Caki2 (cell line): Measurements from ENCODE around the gene TXNDC9. TPM values are rescaled to one million over a fixed set of nuclear protein-coding genes. Genes with fewer than 3 reads are reported as not detected.
A peak's percentile ranks its signal among the peaks of the same experiment; 100 is the strongest.
"Not testable (repeated sequence)": the region's sequence is repeated elsewhere in the genome, so short reads cannot be mapped to it uniquely, and the experiment has no call there.

Source experiments
- DNase-seq: peaks from one replicate; pipeline ENCODE4 v3.0.0-alpha.2; 2015; ENCODE audit warnings: low read depth
- in situ Hi-C: cut with HindIII; loops from 2 replicates; pipeline ENCODE4 v1.10.0; 2016; ENCODE audit warnings: low sequenced_read_pairs, low pct_unique_long_range_greater_than_20kb, mixed read lengths
- total RNA-seq: library from RNA; depleted of rRNA; stranded (reverse); fragments of >200 nt; shearing (Covaris generic); gene quantifications from 2 replicates; pipeline ENCODE4 v1.2.3, GENCODE V29; 2014; ENCODE audit warnings: low replicate concordance

The TXNDC9 gene
- total RNA-seq, 1 experiment from 2014 or later: 117 TPM

- peak; percentile 53 for DNase-seq
- in situ Hi-C loops: no loop called here
These were observed 2.0 kb upstream of the TXNDC9 start for GRCh38 chr2:99338029-99338585.

GRCh38 chr2:99337113-99338028, 1.2 kb upstream of the TXNDC9 start, which contains the start of gene EIF5B:
Gene EIF5B (plus strand): TSS chr2:99337389. CDS start chr2:99337555, 166 bp downstream.
- in situ Hi-C loops: no loop called here
- peak; percentile 90 for DNase-seq

GRCh38 chr2:99336804-99337112, 625 bp upstream of the TXNDC9 start:
- in situ Hi-C loops: no loop called here
- DNase-seq: no peak

- in situ Hi-C loops: no loop called here
- DNase-seq: no peak
These were observed 10.7 kb downstream of the TXNDC9 start for GRCh38 chr2:99325384-99325783.

GRCh38 chr2:99317873-99318200, 18.3 kb downstream of the TXNDC9 start:
- peak; percentile 69 for DNase-seq
- in situ Hi-C loops: not testable (repeated sequence)

- in situ Hi-C loops: no loop called here
- DNase-seq: peak; percentile 95
These were observed 18.8 kb downstream of the TXNDC9 start for GRCh38 chr2:99317161-99317872.

GRCh38 chr2:99301097-99301496, 35.0 kb downstream of the TXNDC9 start, which contains the start of gene LYG1:
Gene LYG1 (minus strand): TSS chr2:99301197. CDS start chr2:99295670, 5,527 bp downstream.
- DNase-seq, in situ Hi-C loops: not testable (repeated sequence)

GRCh38 chr2:99299580-99299979, 36.6 kb downstream of the TXNDC9 start:
- no peak for DNase-seq

GRCh38 chr2:99297994-99298393, 38.1 kb downstream of the TXNDC9 start:
- in situ Hi-C loops: no loop called here
- DNase-seq: no peak

More at GRCh38 chr2:99299580-99299979, 36.6 kb downstream of the TXNDC9 start:
- in situ Hi-C loops: no loop called here

- in situ Hi-C loops: no loop called here
These were observed 50.6 kb downstream of the TXNDC9 start for GRCh38 chr2:99285526-99285925.

GRCh38 chr2:99279969-99280695, 56.0 kb downstream of the TXNDC9 start:
- in situ Hi-C loops: no loop called here
- DNase-seq: no peak

More at GRCh38 chr2:99285526-99285925, 50.6 kb downstream of the TXNDC9 start:
- DNase-seq: peak; percentile 12

- DNase-seq: peak; percentile 62
- in situ Hi-C loops: no loop called here
These were observed 57.3 kb downstream of the TXNDC9 start for GRCh38 chr2:99278793-99279291.

GRCh38 chr2:99278195-99278765, 57.9 kb downstream of the TXNDC9 start:
- DNase-seq, in situ Hi-C loops: not testable (repeated sequence)

- in situ Hi-C loops: no loop called here
- no peak for DNase-seq
These were observed 60.3 kb downstream of the TXNDC9 start for GRCh38 chr2:99275882-99276281.
